Transverse colon (tissue), 3 donors: ENCODE measurements around the gene RASAL2.

Experiments
- EP300 ChIP-seq: sonication (generic); formaldehyde crosslinking; IDR thresholded peaks from one replicate; pipeline ENCODE4 v1.6.1; 2017; ENCODE audit warnings: antibody characterized with exemption, low read depth
- POLR2A ChIP-seq: fragments of 450-650 bp; IDR thresholded peaks from one replicate; pipeline ENCODE4 v1.6.1; 2016; ENCODE audit warnings: antibody characterized with exemption, mild to moderate bottlenecking, moderate library complexity
- TF ChIP-seq, protein P1 (sequence below), 5 experiments: fragments of 200-600 bp in 3 of 5; fragments of 450-650 bp in 2 of 5; sonication (generic) in 3 of 5; IDR thresholded peaks; 1 replicate in 2 of 5; 2 replicates in 3 of 5; pipeline ENCODE4 v1.5.1; 2016 to 2017; ENCODE audit warnings: antibody characterized with exemption in 5 of 5, inconsistent platforms in 3 of 5, mild to moderate bottlenecking in 2 of 5, moderate library complexity in 1 of 5

GRCh38 chr1:178115260-178115659, 21.4 kb downstream of the RASAL2 start:
- TF ChIP-seq, protein P1, sequence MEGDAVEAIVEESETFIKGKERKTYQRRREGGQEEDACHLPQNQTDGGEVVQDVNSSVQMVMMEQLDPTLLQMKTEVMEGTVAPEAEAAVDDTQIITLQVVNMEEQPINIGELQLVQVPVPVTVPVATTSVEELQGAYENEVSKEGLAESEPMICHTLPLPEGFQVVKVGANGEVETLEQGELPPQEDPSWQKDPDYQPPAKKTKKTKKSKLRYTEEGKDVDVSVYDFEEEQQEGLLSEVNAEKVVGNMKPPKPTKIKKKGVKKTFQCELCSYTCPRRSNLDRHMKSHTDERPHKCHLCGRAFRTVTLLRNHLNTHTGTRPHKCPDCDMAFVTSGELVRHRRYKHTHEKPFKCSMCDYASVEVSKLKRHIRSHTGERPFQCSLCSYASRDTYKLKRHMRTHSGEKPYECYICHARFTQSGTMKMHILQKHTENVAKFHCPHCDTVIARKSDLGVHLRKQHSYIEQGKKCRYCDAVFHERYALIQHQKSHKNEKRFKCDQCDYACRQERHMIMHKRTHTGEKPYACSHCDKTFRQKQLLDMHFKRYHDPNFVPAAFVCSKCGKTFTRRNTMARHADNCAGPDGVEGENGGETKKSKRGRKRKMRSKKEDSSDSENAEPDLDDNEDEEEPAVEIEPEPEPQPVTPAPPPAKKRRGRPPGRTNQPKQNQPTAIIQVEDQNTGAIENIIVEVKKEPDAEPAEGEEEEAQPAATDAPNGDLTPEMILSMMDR (IDR thresholded peaks at IDR 0.05), result no peak
- TF ChIP-seq EP300 (no peak), POLR2A (no peak)
